ENCODE data around the gene ANKRD63. TPM values are rescaled to one million over a fixed set of nuclear protein-coding genes. Genes with fewer than 3 reads are reported as not detected.

Gene ANKRD63
- polyA plus RNA-seq, 1 donor (not counting 4 experiments of a cell fraction or from before 2014, with no cell fraction given) = not detected

- Histone ChIP-seq H3K9me3 (ENCODE audit: control insufficient read depth, low read depth, low read length) (no peaks in the 10 kb centered on the region), H3K36me3 (ENCODE audit: control insufficient read depth in 2 of 2, extremely low read depth in 1 of 2, insufficient read depth in 2 of 2, low read length in 2 of 2) (peaks cover 7 to 12% of the 10 kb centered on the region in 2 experiments), H2AFZ (ENCODE audit: control insufficient read depth, low read length) (no peak overlapping the region), H3K79me2 (ENCODE audit: control insufficient read depth, insufficient read depth, low read length) (no peaks in the 10 kb centered on the region), H3K9ac (ENCODE audit: control insufficient read depth, extremely low read depth, insufficient read depth, low read length) (no peak overlapping the region), H3K4me2 (ENCODE audit: control insufficient read depth, extremely low read depth, insufficient read depth, low read depth, low read length) (no peak overlapping the region), H4K20me1 (ENCODE audit: control insufficient read depth, extremely low read depth, insufficient read depth, low read length) (peaks cover 2% of the 10 kb centered on the region), H3K4me1 (ENCODE audit: control insufficient read depth, extremely low read depth, insufficient read depth, low read length) (peaks cover 7% of the 10 kb centered on the region), H3K4me3 (ENCODE audit: control insufficient read depth in 2 of 3, extremely low read depth in 1 of 3, insufficient read depth in 2 of 3, low read depth in 1 of 3, low read length in 3 of 3) (no peak overlapping the region), H3K27ac (ENCODE audit: control insufficient read depth, insufficient read depth, low read length) (no peak overlapping the region), H3K9me1 (ENCODE audit: control insufficient read depth, extremely low read depth, insufficient read depth, low read length) (no peaks in the 10 kb centered on the region), H3K27me3 (ENCODE audit: control insufficient read depth, extremely low read depth, insufficient read depth, low read length) (peaks cover 45% of the 10 kb centered on the region)
- TF ChIP-seq EZH2 (IDR thresholded peaks at IDR 0.05; ENCODE audit: low read length) = no peak
- no peak for TF ChIP-seq CTCF (optimal IDR thresholded peaks at IDR 0.05 in 1 of 3, IDR thresholded peaks at IDR 0.05 in 1 of 3, conservative IDR thresholded peaks at IDR 0.05 in 1 of 3; ENCODE audit: extremely low read depth in 1 of 3, insufficient read depth in 2 of 3, low read length in 3 of 3)
- dilution Hi-C loops (cut with MboI; ENCODE audit: extremely low pct_ligation_motif_present, low sequenced_read_pairs) = no loop called here
- DNase-seq (ENCODE audit: low read depth, low spot score) (no peak), FAIRE-seq (no peak)
Measured at GRCh38 chr15:40280260-40281056, 2.4 kb downstream of the ANKRD63 start.

- DNase-seq (ENCODE audit: low read depth, low spot score) (no peak), FAIRE-seq (no peak)
- no peak overlapping the region for H3K9ac ChIP-seq (ENCODE audit: control insufficient read depth, extremely low read depth, insufficient read depth, low read length)
- no peak overlapping the region for H3K27ac ChIP-seq (ENCODE audit: control insufficient read depth, insufficient read depth, low read length)
- H3K9me1 ChIP-seq (ENCODE audit: control insufficient read depth, extremely low read depth, insufficient read depth, low read length) = no peaks in the 10 kb centered on the region
- peaks cover 45% of the 10 kb centered on the region for H3K27me3 ChIP-seq (ENCODE audit: control insufficient read depth, extremely low read depth, insufficient read depth, low read length)
- no peaks in the 10 kb centered on the region for H3K9me3 ChIP-seq (ENCODE audit: control insufficient read depth, low read depth, low read length)
- TF ChIP-seq CTCF (optimal IDR thresholded peaks at IDR 0.05 in 1 of 3, IDR thresholded peaks at IDR 0.05 in 1 of 3, conservative IDR thresholded peaks at IDR 0.05 in 1 of 3; ENCODE audit: extremely low read depth in 1 of 3, insufficient read depth in 2 of 3, low read length in 3 of 3) (peak; percentile 91 to 98 (median 98)), EZH2 (IDR thresholded peaks at IDR 0.05; ENCODE audit: low read length) (no peak)
- H3K79me2 ChIP-seq (ENCODE audit: control insufficient read depth, insufficient read depth, low read length) = no peaks in the 10 kb centered on the region
- dilution Hi-C loops (cut with MboI; ENCODE audit: extremely low pct_ligation_motif_present, low sequenced_read_pairs) = no loop called here
- H4K20me1 ChIP-seq (ENCODE audit: control insufficient read depth, extremely low read depth, insufficient read depth, low read length) = peaks cover 2% of the 10 kb centered on the region
- H2AFZ ChIP-seq (ENCODE audit: control insufficient read depth, low read length) = no peak overlapping the region
- peaks cover 7 to 14% of the 10 kb centered on the region in 2 experiments for H3K36me3 ChIP-seq (ENCODE audit: control insufficient read depth in 2 of 2, extremely low read depth in 1 of 2, insufficient read depth in 2 of 2, low read length in 2 of 2)
- H3K4me3 ChIP-seq (ENCODE audit: control insufficient read depth in 2 of 3, extremely low read depth in 1 of 3, insufficient read depth in 2 of 3, low read depth in 1 of 3, low read length in 3 of 3) = no peak overlapping the region
- H3K4me2 ChIP-seq (ENCODE audit: control insufficient read depth, extremely low read depth, insufficient read depth, low read depth, low read length) = no peak overlapping the region
- H3K4me1 ChIP-seq (ENCODE audit: control insufficient read depth, extremely low read depth, insufficient read depth, low read length) = peaks cover 4% of the 10 kb centered on the region
Measured at GRCh38 chr15:40279437-40280141, 3.3 kb downstream of the ANKRD63 start.

Data from keratinocyte (primary cell).